ENCODE data around the gene RCSD1.

The RCSD1 gene

GRCh38 chr1:167747988-167748387 is 118.0 kb downstream of the RCSD1 start:
- DNase-seq: peak; percentile 68

- no peak for DNase-seq
Observed at GRCh38 chr1:167748906-167749305, 118.9 kb downstream of the RCSD1 start.

GRCh38 chr1:167749741-167750140 is 119.7 kb downstream of the RCSD1 start:
- no peak for DNase-seq

GRCh38 chr1:167750641-167751040 is 120.6 kb downstream of the RCSD1 start:
- DNase-seq: no peak

GRCh38 chr1:167751676-167752075 is 121.6 kb downstream of the RCSD1 start:
- no peak for DNase-seq

- DNase-seq: no peak
Observed at GRCh38 chr1:167752219-167752985, 122.4 kb downstream of the RCSD1 start.

GRCh38 chr1:167755654-167756053 is 125.6 kb downstream of the RCSD1 start:
- DNase-seq: no peak
